Thoracic aorta (tissue), 2 donors: Measurements from ENCODE around the gene THRB. TPM values are rescaled to one million over a fixed set of nuclear protein-coding genes. Genes with fewer than 3 reads are reported as not detected.

ENCODE experiments used
- ATAC-seq: fragments of 150-250 bp; one replicate; pipeline ENCODE4 v1.8.0; 2017; ENCODE audit warnings: low read depth; ENCODE audit not compliant: insufficient number of reproducible peaks, low FRiP score
- DNase-seq: peaks from one replicate; pipeline ENCODE4 v3.0.0-alpha.2; 2020; ENCODE audit warnings: low spot score
- H3K27ac ChIP-seq, 2 donors: fragments of 200-600 bp; sonication (generic); 1 replicate in 1 of 2; 2 replicates in 1 of 2; pipeline ENCODE4 v1.5.1; 2016; ENCODE audit warnings: mild to moderate bottlenecking in 2 of 2, moderate library complexity in 2 of 2
- H3K27me3 ChIP-seq: fragments of 200-600 bp; sonication (generic); replicated peaks from 2 replicates; pipeline ENCODE4 v1.6.0; 2016; ENCODE audit warnings: mild to moderate bottlenecking; ENCODE audit not compliant: insufficient read depth
- H3K36me3 ChIP-seq: fragments of 200-600 bp; sonication (generic); one replicate; pipeline ENCODE4 v1.5.1; 2016
- H3K4me1 ChIP-seq, 2 donors: fragments of 200-600 bp; sonication (generic); 1 replicate in 1 of 2; 2 replicates in 1 of 2; pipeline versions ENCODE4 v1.5.1 to v1.6.0; 2016; ENCODE audit warnings: low read depth in 2 of 2, mild to moderate bottlenecking in 1 of 2; ENCODE audit not compliant: control insufficient read depth in 1 of 2
- H3K4me3 ChIP-seq: fragments of 200-600 bp; sonication (generic); 2 replicates; pipeline ENCODE4 v1.5.1; 2016; ENCODE audit warnings: mild to moderate bottlenecking
- H3K9me3 ChIP-seq: fragments of 200-600 bp; sonication (generic); 2 replicates; pipeline ENCODE4 v1.5.1; 2016
- total RNA-seq, 2 donors: library from RNA; depleted of rRNA; stranded (reverse); fragments of >200 nt; gene quantifications; one replicate each; pipeline versions ENCODE4 v1.1.0 to v1.2.3, GENCODE V29; 2016
- TF ChIP-seq, protein P1 (sequence below): fragments of 200-600 bp; sonication (generic); IDR thresholded peaks from one replicate; pipeline ENCODE4 v1.5.1; 2019; ENCODE audit warnings: antibody characterized with exemption

Gene THRB
- total RNA-seq, 2 donors from 2014 or later = 40.3 to 65.6 TPM

DNA sequence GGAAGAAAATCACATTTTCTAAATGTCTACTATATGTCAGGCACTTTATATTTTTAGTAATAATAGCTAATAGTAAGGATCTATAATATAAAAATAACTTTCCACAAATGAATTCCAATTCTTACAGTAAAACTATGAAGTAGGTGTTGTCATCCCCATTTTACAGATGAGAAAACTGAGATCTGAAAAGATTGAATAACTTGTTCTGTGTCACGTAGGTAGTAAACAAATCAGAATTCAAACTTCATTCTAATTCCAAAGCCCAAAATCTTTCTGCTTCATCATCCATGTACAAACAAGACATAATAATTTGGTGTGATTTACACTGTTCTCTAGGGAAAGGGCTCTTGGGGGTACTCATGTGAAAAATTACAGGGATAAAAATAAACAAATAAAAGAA lies 130.3 kb downstream of the THRB start:
- Histone ChIP-seq H3K4me1 (peaks cover 44 to 99% of the 10 kb centered on the region in 2 donors), H3K27ac (peak overlapping the region; percentile 35 to 74)
- DNase-seq = no peak

DNA sequence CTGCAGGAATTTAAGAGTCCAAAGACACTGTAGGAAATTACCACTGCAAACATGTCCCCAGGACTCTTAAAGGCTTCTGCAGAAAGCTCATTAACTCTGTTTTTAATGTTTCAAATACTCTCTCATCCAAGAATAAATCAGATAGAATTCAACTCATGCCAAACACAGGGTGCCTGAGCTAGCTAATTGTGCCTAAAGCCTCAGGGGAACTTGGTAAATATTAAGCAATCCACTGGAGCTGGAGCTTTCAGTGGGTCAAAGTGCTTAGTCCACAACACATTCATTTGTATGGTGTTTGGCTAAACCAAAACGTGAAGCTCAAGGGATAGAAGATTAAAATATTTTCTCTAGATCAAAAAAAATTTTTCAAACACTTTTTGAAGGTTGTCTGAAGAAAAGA lies 131.4 kb downstream of the THRB start:
- H3K4me3 ChIP-seq = no peak overlapping the region
- no peaks in the 10 kb centered on the region for H3K9me3 ChIP-seq
- TF ChIP-seq, protein P1, sequence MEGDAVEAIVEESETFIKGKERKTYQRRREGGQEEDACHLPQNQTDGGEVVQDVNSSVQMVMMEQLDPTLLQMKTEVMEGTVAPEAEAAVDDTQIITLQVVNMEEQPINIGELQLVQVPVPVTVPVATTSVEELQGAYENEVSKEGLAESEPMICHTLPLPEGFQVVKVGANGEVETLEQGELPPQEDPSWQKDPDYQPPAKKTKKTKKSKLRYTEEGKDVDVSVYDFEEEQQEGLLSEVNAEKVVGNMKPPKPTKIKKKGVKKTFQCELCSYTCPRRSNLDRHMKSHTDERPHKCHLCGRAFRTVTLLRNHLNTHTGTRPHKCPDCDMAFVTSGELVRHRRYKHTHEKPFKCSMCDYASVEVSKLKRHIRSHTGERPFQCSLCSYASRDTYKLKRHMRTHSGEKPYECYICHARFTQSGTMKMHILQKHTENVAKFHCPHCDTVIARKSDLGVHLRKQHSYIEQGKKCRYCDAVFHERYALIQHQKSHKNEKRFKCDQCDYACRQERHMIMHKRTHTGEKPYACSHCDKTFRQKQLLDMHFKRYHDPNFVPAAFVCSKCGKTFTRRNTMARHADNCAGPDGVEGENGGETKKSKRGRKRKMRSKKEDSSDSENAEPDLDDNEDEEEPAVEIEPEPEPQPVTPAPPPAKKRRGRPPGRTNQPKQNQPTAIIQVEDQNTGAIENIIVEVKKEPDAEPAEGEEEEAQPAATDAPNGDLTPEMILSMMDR = no peak
- ATAC-seq = no peak
- no peak for DNase-seq
- H3K27ac ChIP-seq = peak overlapping the region; percentile 46 to 55
- H3K27me3 ChIP-seq = no peaks in the 10 kb centered on the region
- peaks cover 53 to 100% of the 10 kb centered on the region in 2 donors for H3K4me1 ChIP-seq
- no peaks in the 10 kb centered on the region for H3K36me3 ChIP-seq

More for the DNA sequence above, 130.3 kb downstream of the THRB start:
- Histone ChIP-seq H3K27me3 (no peaks in the 10 kb centered on the region), H3K4me3 (no peak overlapping the region), H3K9me3 (no peaks in the 10 kb centered on the region), H3K36me3 (no peaks in the 10 kb centered on the region)
- ATAC-seq = no peak
- TF ChIP-seq, protein P1 = no peak

DNA sequence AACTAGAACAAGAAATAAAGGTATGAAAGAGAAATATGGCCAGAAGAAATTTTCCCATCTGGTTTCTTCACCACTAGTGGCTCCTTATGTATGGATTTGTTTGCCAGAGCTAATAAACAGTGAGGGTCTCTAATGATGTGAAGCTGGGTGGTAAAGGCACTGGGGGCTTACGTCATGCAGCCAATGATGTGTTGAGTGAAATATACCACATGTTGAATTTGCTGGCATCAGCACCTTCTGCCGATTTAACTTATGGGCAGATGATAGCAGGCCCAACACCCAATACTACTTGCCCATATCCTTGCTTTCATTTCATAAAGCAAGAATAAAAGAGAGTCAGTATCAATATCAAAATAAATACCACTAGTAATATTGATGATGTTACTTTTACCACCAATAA lies 133.0 kb downstream of the THRB start:
- Histone ChIP-seq H3K27ac (peak overlapping the region in 1 of 2 donors; percentile 55), H3K9me3 (no peaks in the 10 kb centered on the region), H3K4me1 (peaks cover 67 to 100% of the 10 kb centered on the region in 2 donors), H3K4me3 (no peak overlapping the region), H3K36me3 (no peaks in the 10 kb centered on the region), H3K27me3 (no peaks in the 10 kb centered on the region)
- TF ChIP-seq, protein P1 = no peak
- ATAC-seq (no peak), DNase-seq (no peak)

DNA sequence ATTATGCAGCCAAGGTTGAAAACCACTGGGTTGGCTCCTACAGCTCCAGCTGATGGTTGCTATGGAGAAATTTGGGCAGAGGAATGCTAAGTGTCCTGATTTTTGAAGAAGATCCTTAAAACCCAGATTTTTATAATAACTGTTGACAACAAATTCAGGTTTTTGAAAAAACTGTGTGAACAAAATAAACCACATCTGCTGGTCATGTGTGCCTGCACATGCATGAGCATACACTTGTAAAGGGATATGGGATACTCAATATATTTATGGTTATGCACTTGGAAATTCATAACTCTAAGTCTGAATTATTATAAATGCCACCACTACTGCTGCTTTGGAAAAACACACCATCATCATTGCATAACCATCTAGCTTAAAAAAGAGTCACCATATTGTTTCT lies 133.7 kb downstream of the THRB start:
- H3K27ac ChIP-seq = peak overlapping the region in 1 of 2 donors; percentile 55
- H3K27me3 ChIP-seq = no peaks in the 10 kb centered on the region
- no peaks in the 10 kb centered on the region for H3K9me3 ChIP-seq
- DNase-seq (no peak), ATAC-seq (no peak)
- no peaks in the 10 kb centered on the region for H3K36me3 ChIP-seq
- peaks cover 65 to 100% of the 10 kb centered on the region in 2 donors for H3K4me1 ChIP-seq
- TF ChIP-seq, protein P1 = no peak
- H3K4me3 ChIP-seq = no peak overlapping the region

DNA sequence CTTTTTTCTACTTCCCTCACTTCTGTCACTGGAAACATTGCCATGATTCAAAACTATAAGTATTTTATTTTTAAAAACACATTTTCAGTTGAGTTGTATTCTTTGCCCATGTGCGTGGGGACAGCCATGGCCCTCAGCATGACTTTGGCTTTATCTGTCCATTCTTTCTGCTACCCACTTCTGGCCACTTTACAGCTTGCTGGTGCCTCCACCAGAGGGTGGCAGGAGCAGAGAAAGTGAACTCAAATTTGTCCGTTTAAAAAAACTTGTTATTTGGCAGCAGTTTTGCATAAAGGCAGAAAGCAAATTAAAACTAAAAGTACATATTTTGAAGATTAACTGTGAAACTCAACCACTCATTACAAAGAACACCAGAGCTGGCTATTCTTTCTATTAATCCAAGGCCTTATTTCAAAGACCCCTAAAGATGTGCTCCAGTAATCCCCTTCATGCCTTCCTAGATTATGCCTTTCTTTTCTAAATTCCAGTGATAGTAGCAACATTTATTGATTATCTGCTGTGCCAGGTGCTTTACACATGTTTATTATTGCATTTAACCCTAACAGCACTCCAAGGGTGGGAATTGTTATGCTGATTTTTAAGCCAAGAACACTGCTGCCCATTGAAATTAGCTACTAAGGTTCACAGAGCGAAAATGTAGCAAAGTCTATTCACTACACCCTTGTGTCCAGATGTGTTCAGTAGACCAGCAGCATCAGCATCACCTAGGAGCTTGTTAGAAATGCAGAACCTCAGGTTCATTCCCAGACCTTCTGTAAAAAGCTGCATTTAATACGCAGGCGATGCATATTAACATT lies 134.8 kb downstream of the THRB start:
- Histone ChIP-seq H3K4me1 (peaks cover 55 to 98% of the 10 kb centered on the region in 2 donors), H3K9me3 (no peaks in the 10 kb centered on the region), H3K36me3 (no peaks in the 10 kb centered on the region), H3K27ac (peak overlapping the region; percentile 44 to 72), H3K4me3 (no peak overlapping the region), H3K27me3 (no peaks in the 10 kb centered on the region)
- TF ChIP-seq, protein P1 = peak; percentile 44
- DNase-seq = no peak
- ATAC-seq = no peak
